ENCODE data around the gene TMEM52.
A peak's percentile ranks its signal among the peaks of the same experiment; 100 is the strongest.
"Not testable (repeated sequence)": the region's sequence is repeated elsewhere in the genome, so short reads cannot be mapped to it uniquely, and the experiment has no call there.

TMEM52 gene

DNA sequence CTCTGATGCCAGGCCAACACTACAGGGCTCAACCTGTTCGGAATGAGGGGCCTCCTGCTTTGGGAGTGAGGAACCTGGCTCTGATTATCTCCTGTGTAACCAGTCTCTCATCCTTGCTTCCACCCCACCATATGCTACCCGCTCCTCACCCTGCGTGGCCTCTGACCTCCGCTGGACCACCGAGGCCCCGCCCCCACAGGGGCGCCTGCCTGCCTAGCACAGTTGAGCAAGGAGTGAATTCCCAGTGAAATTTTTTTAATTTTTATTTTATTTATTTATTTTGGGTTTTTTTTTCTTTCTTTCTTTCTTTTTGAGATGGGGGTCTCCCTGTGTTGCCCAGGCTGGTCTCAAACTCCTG, 26.3 kb downstream of the TMEM52 start:
- TF ChIP-seq, protein P1, sequence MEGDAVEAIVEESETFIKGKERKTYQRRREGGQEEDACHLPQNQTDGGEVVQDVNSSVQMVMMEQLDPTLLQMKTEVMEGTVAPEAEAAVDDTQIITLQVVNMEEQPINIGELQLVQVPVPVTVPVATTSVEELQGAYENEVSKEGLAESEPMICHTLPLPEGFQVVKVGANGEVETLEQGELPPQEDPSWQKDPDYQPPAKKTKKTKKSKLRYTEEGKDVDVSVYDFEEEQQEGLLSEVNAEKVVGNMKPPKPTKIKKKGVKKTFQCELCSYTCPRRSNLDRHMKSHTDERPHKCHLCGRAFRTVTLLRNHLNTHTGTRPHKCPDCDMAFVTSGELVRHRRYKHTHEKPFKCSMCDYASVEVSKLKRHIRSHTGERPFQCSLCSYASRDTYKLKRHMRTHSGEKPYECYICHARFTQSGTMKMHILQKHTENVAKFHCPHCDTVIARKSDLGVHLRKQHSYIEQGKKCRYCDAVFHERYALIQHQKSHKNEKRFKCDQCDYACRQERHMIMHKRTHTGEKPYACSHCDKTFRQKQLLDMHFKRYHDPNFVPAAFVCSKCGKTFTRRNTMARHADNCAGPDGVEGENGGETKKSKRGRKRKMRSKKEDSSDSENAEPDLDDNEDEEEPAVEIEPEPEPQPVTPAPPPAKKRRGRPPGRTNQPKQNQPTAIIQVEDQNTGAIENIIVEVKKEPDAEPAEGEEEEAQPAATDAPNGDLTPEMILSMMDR (IDR thresholded peaks at IDR 0.05), result no peak
- no peak overlapping the region for H3K27ac ChIP-seq

DNA sequence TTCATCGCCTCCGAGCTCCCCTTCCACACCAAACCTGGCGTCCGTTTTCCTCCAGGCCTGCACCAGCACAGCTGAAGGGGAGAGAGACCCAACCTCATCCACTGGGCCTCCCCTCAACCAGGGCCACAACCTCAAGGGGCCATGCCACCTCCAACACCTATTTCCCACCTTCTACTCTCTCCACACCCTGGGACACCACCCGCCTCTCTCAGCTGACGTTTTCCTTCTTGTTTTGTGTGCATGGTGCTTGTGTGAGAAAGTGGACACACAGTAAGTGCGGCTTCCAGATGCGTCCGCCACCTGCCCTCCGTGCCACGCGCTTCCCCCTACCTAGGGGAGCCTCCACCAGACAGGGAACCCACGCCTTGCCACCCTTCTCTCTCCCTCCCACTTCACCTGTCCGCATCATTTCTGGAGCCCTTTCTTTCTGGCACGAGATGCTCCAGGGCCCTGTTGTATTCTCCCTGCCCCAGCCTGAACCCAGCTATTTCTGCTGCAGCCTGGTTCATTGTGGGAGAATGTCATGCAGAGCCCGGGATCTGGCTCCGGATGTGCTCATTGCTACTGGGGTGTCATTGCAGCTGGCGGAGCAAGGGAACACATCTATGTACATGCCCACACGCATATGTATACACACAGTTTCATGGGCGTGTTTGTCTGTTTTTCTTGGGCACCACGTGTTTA, 26.9 kb downstream of the TMEM52 start:
- Histone ChIP-seq H3K4me3 (peak overlapping the region; percentile 93), H3K27ac (peak overlapping the region; percentile 93 to 100)
- DNase-seq (ENCODE audit: low spot score), result no peak
- TF ChIP-seq, protein P1 (IDR thresholded peaks at IDR 0.05), result no peak

More for the DNA sequence above, 26.3 kb downstream of the TMEM52 start:
- DNase-seq (ENCODE audit: low spot score), result no peak
- H3K4me3 ChIP-seq, result peak overlapping the region; percentile 93

DNA sequence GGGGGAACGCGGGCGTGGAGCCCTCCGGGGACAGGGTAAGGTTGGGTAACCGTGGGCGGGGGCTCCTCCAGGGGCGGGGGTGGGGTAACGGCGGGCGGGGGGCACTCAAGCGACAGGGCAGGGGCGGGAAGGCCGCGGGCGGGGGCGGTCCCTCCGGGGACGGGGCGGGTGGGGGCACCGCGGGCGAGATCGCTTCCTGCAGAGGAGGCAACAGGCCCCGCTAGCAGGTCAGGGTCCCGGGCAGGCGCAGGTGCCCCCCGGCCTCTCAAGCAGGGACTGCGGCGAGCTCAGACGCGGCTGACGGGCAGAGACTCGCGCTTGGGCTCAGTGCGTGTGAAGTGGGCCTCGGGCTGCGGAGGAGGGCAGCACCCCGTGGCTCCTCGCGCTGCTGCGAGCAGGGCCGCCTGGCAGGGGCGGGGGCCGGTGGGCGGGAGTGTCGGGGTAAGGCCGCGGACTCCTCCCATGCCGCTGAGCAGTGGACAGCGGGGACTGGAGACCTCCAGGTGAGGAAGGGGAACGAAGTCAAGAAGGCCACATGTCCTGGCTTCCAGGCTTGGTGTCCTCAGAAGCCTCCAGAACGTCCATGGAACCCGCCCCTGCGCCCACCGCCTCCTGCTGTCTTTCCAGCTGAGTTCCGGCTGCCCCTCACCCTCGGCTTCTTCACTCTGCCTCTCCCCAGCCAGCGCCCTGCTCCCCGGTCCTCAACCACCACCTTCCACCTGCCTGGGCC, 27.6 kb downstream of the TMEM52 start:
- peak overlapping the region; percentile 93 for H3K4me3 ChIP-seq
- H3K27ac ChIP-seq, result peak overlapping the region; percentile 93 to 100
- TF ChIP-seq, protein P1 (IDR thresholded peaks at IDR 0.05), result no peak
- no peak for DNase-seq (ENCODE audit: low spot score)

DNA sequence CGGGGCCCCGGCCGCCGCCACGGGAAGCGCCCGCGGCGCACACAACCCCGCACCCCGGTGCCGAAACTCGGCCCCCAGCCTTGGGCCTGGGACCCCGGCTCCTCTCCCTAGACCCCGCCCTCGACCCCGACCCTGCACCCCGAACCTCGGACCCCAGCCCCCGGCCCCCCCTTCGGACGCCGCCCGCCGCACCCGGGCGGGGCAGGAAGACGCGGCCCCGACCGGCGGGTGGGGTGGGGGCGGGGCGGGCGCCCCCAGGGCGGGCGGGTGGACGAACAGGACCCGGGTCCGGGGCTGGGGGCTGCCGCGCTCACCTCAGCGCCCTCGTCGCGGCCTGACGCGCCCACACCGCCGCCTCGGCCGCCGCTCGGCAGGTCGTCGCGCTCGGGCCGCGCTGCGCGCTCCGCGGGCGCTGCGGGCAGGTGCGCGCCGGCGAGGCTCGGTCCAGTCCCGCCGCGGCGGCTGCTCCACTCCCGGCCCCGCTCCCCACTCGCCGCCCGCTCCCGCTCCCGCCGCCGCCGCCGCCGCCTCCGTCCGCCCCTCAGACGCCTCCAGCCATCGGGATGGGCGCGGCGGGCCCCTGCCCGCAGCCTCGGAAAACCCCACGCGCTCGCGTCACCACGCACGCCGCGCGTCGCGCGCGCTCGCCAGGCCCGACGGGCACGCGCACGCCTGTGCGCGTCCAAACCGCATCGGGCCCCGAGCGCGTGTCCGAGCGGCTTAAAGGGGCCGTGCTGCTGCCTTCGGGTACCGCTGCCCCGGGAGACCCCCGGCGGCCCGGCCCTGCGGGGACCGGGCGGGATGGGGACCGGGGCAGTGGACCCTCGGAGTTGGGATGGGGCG, 28.4 kb downstream of the TMEM52 start, which contains the start of gene GNB1:
GNB1 (minus strand) TSS at position 582 of the 843 bp plus-strand sequence. CDS start 65,634 bp downstream, outside the sequence.
- DNase-seq (ENCODE audit: low spot score), result peak; percentile 86
- H3K4me3 ChIP-seq, result peak within 1 kb of the TSS; percentile 93
- H3K27ac ChIP-seq, result peak within 1 kb of the TSS; percentile 93 to 100
- TF ChIP-seq, protein P1 (IDR thresholded peaks at IDR 0.05), result no peak

DNA sequence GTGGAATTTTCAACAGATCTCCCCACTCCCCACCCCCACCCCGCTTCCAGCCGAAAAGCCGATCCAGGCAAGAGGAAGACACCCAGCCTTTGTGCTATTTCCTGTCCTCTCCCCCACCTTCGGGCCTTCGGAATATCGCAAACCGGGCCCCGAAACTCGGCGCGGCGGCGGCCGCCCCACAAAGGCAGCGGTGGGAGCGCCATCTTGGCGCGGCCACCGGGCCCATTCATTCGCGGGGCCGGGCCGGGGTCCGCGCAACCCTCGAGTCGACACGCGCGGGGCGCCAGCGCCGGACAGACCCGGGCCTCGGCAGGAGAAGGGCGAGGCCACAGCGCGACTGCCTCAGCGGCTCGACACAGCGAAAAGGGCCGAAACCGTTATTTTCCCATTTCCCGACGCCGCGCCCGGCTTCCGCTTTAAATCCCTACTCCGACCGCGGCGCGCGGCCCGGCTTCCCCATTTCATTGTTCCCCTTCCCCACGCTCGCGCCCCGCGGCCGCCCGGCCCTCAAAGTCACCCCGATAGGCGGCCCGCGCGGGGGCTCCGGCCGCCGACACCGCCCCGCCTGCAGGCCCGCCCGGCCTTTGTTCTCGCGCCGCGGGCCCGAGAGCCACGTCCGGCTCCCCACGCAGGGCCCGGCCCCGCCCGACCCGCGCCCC, 29.1 kb downstream of the TMEM52 start:
- Histone ChIP-seq H3K4me3 (peak overlapping the region; percentile 93), H3K27ac (peak overlapping the region; percentile 93 to 100)
- no peak for DNase-seq (ENCODE audit: low spot score)
- TF ChIP-seq, protein P1 (IDR thresholded peaks at IDR 0.05), result no peak

DNA sequence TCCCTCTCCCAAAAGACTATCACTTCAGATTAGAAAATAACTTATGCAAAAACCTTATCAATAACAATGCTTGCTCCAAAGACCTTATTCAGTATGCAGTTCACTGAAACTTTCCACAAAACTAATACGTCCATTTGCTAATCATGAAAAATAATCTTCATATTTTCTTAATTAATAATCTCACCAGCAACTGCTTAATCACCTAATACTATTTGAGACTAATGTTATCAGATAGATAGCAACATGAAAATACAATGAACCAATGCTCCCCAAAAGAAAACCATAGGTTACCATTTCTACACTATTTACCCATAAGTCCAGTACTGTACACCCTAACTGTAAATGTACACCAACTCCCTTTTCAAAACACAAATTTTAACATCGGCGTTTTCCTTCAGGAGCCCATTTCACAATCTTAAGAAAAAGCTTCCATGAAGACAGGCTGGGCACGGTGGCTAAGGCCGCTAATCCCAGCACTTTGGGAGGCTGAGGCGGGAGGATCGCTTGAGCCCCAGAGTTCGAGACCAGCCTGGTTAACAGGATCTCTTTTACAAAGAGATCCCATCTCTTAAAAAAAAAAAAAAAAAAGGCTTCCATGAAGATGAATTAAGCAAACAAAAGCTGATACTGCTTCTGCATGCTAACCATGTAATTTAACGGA, 29.9 kb downstream of the TMEM52 start:
- DNase-seq (ENCODE audit: low spot score), result no peak
- Histone ChIP-seq H3K27ac (peak overlapping the region in 1 of 2 donors; percentile 93), H3K4me3 (peak overlapping the region; percentile 93)

DNA sequence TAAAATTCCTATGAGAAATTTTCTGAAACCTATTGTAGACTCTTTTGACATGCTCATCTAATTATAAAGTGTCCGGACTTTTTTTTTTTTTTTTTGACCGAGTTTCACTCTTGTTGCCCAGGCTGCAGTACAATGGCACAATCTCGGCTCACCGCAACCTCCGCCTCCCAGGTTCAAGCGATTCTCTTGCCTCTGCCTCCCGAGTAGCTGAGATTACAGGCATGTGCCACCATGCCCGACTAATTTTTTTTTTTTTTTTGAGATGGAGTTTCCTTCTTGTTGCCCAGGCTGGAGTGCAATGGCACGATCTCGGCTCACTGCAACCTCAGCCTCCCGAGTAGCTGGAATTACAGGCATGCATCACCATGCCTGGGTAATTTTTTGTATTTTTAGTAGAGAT, 35.2 kb downstream of the TMEM52 start:
- not testable (repeated sequence) for DNase-seq (ENCODE audit: low spot score); H3K27ac ChIP-seq; H3K4me3 ChIP-seq

More for the DNA sequence above, 29.9 kb downstream of the TMEM52 start:
- TF ChIP-seq, protein P1 (IDR thresholded peaks at IDR 0.05), result no peak

Measured in coronary artery (tissue), 2 donors.